Stimulated activated naive CD4-positive, alpha-beta T cell treated with Interleukin-2 at 50 U/mL for 16 hours (primary cell): ENCODE data around the gene LURAP1L.
"Not testable (repeated sequence)": the region's sequence is repeated elsewhere in the genome, so short reads cannot be mapped to it uniquely, and the experiment has no call there.

Experiments used
- DNase-seq: peaks from one replicate; lab custom pipeline; 2025; lab: John Stamatoyannopoulos, UW

Gene LURAP1L

GRCh38 chr9:12859704-12860251 is 85.0 kb downstream of the LURAP1L start:
- no peak for DNase-seq

GRCh38 chr9:12860998-12861397 is 86.2 kb downstream of the LURAP1L start:
- no peak for DNase-seq

- DNase-seq, result no peak
These were observed 88.0 kb downstream of the LURAP1L start for GRCh38 chr9:12862611-12863410.

- DNase-seq, result no peak
These were observed 88.8 kb downstream of the LURAP1L start for GRCh38 chr9:12863618-12864017.

GRCh38 chr9:12865380-12865779 is 90.6 kb downstream of the LURAP1L start:
- not testable (repeated sequence) for DNase-seq
